ENCODE measurements around the gene UBE2E2. TPM values are rescaled to one million over a fixed set of nuclear protein-coding genes. Genes with fewer than 3 reads are reported as not detected.

UBE2E2 gene
- total RNA-seq, 1 donor from 2014 or later: 55.8 TPM

DNA sequence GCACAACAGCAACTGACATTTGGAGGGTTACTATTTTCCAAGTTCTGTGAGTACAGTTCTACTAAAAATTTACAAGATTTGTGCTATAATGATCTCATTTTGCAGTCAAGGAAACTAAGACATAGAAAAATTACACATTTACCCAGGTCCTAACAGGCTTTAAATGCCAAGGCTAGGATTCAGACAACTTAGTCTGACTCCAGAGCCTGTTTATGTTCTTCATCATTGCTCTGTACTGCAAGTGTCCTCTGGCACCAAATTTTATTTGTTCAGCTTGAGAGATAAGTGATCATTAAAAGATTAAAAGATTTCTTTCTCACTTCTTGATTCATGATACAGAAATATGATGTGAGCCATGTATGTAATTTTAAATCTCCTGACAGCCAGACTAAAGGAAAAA is 290.8 kb downstream of the UBE2E2 start:
- H3K4me1 Mint-ChIP-seq (ENCODE audit: unreplicated experiment): peaks cover 30% of the 10 kb centered on the region
- no peak overlapping the region for H3K27ac Mint-ChIP-seq
- TF ChIP-seq, protein P1, sequence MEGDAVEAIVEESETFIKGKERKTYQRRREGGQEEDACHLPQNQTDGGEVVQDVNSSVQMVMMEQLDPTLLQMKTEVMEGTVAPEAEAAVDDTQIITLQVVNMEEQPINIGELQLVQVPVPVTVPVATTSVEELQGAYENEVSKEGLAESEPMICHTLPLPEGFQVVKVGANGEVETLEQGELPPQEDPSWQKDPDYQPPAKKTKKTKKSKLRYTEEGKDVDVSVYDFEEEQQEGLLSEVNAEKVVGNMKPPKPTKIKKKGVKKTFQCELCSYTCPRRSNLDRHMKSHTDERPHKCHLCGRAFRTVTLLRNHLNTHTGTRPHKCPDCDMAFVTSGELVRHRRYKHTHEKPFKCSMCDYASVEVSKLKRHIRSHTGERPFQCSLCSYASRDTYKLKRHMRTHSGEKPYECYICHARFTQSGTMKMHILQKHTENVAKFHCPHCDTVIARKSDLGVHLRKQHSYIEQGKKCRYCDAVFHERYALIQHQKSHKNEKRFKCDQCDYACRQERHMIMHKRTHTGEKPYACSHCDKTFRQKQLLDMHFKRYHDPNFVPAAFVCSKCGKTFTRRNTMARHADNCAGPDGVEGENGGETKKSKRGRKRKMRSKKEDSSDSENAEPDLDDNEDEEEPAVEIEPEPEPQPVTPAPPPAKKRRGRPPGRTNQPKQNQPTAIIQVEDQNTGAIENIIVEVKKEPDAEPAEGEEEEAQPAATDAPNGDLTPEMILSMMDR (conservative IDR thresholded peaks at IDR 0.05): no peak
- peaks cover 12% of the 10 kb centered on the region for H3K27me3 Mint-ChIP-seq
- no peaks in the 10 kb centered on the region for H3K9me3 Mint-ChIP-seq
- no peak for DNase-seq (ENCODE audit: extremely low spot score, unreplicated experiment)
- no peak overlapping the region for H3K4me3 Mint-ChIP-seq
- H3K36me3 Mint-ChIP-seq: no peaks in the 10 kb centered on the region

DNA sequence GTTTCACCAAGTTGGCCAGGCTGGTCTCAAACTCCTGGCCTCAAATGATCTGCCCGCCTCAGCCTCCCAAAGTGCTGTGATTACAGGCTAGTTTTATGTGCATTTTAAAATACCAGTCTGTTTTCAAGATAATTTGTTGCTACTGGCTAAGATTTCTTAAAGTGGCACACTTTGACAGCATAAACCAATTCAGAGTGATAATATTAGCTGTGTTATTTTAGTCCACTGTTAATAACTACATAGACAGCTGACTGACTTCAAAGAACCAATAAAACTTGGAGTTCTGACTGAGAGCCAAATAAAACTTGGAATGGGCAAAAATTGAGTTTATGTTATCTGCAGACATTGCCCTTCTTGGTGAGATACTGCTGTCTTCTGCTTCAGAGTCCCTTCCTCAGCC is 291.8 kb downstream of the UBE2E2 start:
- Mint-ChIP-seq H3K27ac (no peak overlapping the region), H3K27me3 (peaks cover 9% of the 10 kb centered on the region), H3K9me3 (no peaks in the 10 kb centered on the region), H3K4me3 (no peak overlapping the region), H3K4me1 (ENCODE audit: unreplicated experiment) (peaks cover 21% of the 10 kb centered on the region), H3K36me3 (no peaks in the 10 kb centered on the region)
- no peak for DNase-seq (ENCODE audit: extremely low spot score, unreplicated experiment)
- TF ChIP-seq, protein P1 (conservative IDR thresholded peaks at IDR 0.05): no peak

DNA sequence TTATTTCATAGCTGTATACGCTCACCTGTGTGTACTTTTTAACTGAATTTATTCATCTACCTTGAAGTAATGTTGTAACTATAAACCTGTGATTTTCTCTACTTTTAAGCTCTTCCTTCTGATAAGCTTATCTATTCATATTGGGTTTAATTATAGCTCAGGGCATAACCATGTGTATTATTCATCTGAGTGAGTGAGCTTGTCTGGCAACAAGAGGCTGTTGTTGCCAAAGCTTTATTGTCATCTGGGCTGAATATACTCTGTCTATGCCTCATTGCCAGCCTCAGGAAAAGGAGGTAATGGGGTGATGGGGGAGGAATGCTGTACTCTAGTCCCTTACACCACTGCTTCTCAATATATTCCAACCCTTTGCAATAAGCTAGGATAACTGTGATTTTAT is 292.4 kb downstream of the UBE2E2 start:
- Mint-ChIP-seq H3K36me3 (no peaks in the 10 kb centered on the region), H3K27me3 (peaks cover 9% of the 10 kb centered on the region), H3K27ac (no peak overlapping the region), H3K9me3 (no peaks in the 10 kb centered on the region), H3K4me1 (ENCODE audit: unreplicated experiment) (peaks cover 16% of the 10 kb centered on the region), H3K4me3 (no peak overlapping the region)
- no peak for DNase-seq (ENCODE audit: extremely low spot score, unreplicated experiment)
- TF ChIP-seq, protein P1 (conservative IDR thresholded peaks at IDR 0.05): no peak

DNA sequence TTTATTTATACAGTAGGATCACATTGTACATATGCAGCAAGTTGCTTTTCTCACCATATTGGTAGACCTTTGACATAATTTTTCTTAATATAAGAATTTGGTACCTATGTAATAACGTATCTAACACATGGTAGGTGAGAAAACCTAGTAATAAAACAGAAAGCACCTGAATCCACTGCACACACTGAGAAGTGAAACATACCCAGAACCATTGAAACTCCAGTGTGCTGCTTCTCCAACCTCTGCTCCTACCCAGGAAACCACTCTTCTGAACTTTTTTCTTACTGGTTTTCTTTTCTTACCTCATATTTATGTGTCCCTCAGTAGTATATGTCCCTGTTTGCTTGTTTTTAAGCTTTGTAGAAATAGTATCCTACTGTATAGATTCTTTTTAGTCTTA is 293.0 kb downstream of the UBE2E2 start:
- TF ChIP-seq, protein P1 (conservative IDR thresholded peaks at IDR 0.05): no peak
- peaks cover 9% of the 10 kb centered on the region for H3K27me3 Mint-ChIP-seq
- no peak overlapping the region for H3K4me3 Mint-ChIP-seq
- no peaks in the 10 kb centered on the region for H3K9me3 Mint-ChIP-seq
- H3K36me3 Mint-ChIP-seq: peaks cover 6% of the 10 kb centered on the region
- no peak overlapping the region for H3K27ac Mint-ChIP-seq
- H3K4me1 Mint-ChIP-seq (ENCODE audit: unreplicated experiment): peaks cover 15% of the 10 kb centered on the region
- no peak for DNase-seq (ENCODE audit: extremely low spot score, unreplicated experiment)

DNA sequence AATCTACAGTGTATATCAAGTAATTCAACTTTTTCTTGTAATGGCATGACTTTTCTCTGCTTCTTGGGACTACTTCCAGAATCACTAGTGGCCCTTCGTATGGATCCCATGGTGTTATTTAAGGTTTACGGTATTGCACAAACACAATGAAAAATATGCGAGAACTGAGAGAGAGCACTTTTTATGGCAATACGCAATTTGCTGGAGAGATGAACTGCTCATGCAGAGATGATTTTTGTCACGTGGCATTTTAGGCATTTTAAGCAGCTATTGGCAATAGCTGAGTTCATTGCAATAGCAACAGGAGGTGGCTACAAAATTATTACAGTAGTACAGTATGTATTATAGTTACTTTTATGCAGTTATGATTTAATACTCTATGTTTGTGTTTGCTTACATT is 294.0 kb downstream of the UBE2E2 start:
- peaks cover 4% of the 10 kb centered on the region for H3K27me3 Mint-ChIP-seq
- DNase-seq (ENCODE audit: extremely low spot score, unreplicated experiment): no peak
- no peak overlapping the region for H3K4me3 Mint-ChIP-seq
- TF ChIP-seq, protein P1 (conservative IDR thresholded peaks at IDR 0.05): no peak
- H3K27ac Mint-ChIP-seq: no peak overlapping the region
- H3K36me3 Mint-ChIP-seq: peaks cover 6% of the 10 kb centered on the region
- peaks cover 11% of the 10 kb centered on the region for H3K4me1 Mint-ChIP-seq (ENCODE audit: unreplicated experiment)
- no peaks in the 10 kb centered on the region for H3K9me3 Mint-ChIP-seq

DNA sequence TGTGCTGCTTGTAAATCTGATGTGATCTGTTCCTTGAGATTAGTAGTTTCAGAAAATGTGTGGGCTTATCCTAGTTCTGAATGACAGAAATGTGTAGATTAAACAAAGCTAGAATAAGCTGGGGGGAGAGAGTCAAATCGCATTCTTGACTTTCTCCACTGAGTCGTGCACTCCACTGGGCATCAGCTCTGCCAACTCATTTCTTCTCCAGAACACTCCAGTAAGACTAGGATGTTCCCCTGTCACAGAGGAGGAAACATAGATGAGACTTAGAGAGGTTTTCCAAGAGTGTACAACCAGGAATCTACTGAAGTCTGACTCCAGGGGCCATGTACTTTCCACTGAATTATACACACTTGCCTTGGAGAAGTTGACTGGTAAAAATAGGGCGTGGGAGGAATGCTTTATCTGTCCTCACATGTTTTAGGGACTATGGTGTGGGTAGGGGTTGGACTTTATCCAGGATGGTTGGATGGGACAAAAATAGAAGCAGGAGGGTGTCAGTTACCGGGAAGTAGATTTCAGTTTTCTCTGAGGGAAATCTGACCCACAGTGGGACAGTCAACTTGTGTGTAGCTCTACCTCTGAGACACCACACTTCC is 298.2 kb downstream of the UBE2E2 start:
- Mint-ChIP-seq H3K36me3 (peaks cover 8% of the 10 kb centered on the region), H3K4me3 (no peak overlapping the region), H3K9me3 (no peaks in the 10 kb centered on the region), H3K27ac (no peak overlapping the region), H3K27me3 (no peaks in the 10 kb centered on the region), H3K4me1 (ENCODE audit: unreplicated experiment) (peaks cover 6% of the 10 kb centered on the region)
- TF ChIP-seq, protein P1 (conservative IDR thresholded peaks at IDR 0.05): no peak
- DNase-seq (ENCODE audit: extremely low spot score, unreplicated experiment): no peak
